Activated naive CD4-positive, alpha-beta T cell treated with anti-CD3 and anti-CD28 coated beads for 36 hours (primary cell): ENCODE measurements around the gene ZNF776. TPM values are rescaled to one million over a fixed set of nuclear protein-coding genes. Genes with fewer than 3 reads are reported as not detected.
A peak's percentile ranks its signal among the peaks of the same experiment; 100 is the strongest.
"Not testable (repeated sequence)": the region's sequence is repeated elsewhere in the genome, so short reads cannot be mapped to it uniquely, and the experiment has no call there.

Source experiments
- CTCF ChIA-PET: fragments of 350-600 bp; sonication (Branson Sonifier 250); formaldehyde crosslinking; loops from one replicate; lab custom pipeline; 2021; ENCODE audit warnings: antibody characterized with exemption; lab: Charles Lee
- DNase-seq: peaks from one replicate; pipeline ENCODE4 v3.0.0-alpha.2; 2020
- H3K27ac Mint-ChIP-seq: one replicate; pipeline ENCODE4 v1.8.0; 2021; ENCODE audit warnings: mild to moderate bottlenecking, mixed read lengths
- H3K27me3 Mint-ChIP-seq: one replicate; pipeline ENCODE4 v1.8.0; 2021; ENCODE audit warnings: low read depth, mixed read lengths
- H3K36me3 Mint-ChIP-seq: one replicate; pipeline ENCODE4 v1.8.0; 2021; ENCODE audit warnings: low read depth, mixed read lengths
- H3K4me1 Mint-ChIP-seq: one replicate; pipeline ENCODE4 v1.8.0; 2021; ENCODE audit warnings: low read depth, mixed read lengths
- H3K4me3 Mint-ChIP-seq: one replicate; pipeline ENCODE4 v1.8.0; 2021; ENCODE audit warnings: mild to moderate bottlenecking, moderate library complexity, mixed read lengths
- H3K9me3 Mint-ChIP-seq: one replicate; pipeline ENCODE4 v1.8.0; 2021; ENCODE audit warnings: mixed read lengths
- intact Hi-C: fragments of 100-400 bp; cut with micrococcal nuclease; formaldehyde crosslinking; loops from one replicate; pipeline ENCODE4 v1.15.1; 2023
- total RNA-seq, 2 experiments: library from RNA; stranded (reverse); gene quantifications; one replicate each; pipeline ENCODE4 v1.2.3, GENCODE V29; 2021

Gene ZNF776
- total RNA-seq, 2 experiments from 2014 or later, result 9.4 to 10.3 TPM

- CTCF ChIA-PET, result no interaction called here
- intact Hi-C loops, result no loop called here
- H3K27me3 Mint-ChIP-seq, result no peaks in the 10 kb centered on the region
- no peak for DNase-seq
- no peak overlapping the region for H3K27ac Mint-ChIP-seq
- H3K4me3 Mint-ChIP-seq, result no peak overlapping the region
- H3K9me3 Mint-ChIP-seq, result peaks cover 42% of the 10 kb centered on the region
- peaks cover 69% of the 10 kb centered on the region for H3K36me3 Mint-ChIP-seq
- H3K4me1 Mint-ChIP-seq, result no peaks in the 10 kb centered on the region
These were observed 40.3 kb downstream of the ZNF776 start for GRCh38 chr19:57786906-57787305.

GRCh38 chr19:57788114-57788692 is 41.6 kb downstream of the ZNF776 start:
- Mint-ChIP-seq H3K4me1 (no peaks in the 10 kb centered on the region), H3K4me3 (no peak overlapping the region), H3K27ac (no peak overlapping the region), H3K9me3 (peaks cover 42% of the 10 kb centered on the region), H3K36me3 (peaks cover 72% of the 10 kb centered on the region), H3K27me3 (no peaks in the 10 kb centered on the region)
- intact Hi-C loops, result no loop called here
- DNase-seq, result no peak
- CTCF ChIA-PET, result no interaction called here

DNA sequence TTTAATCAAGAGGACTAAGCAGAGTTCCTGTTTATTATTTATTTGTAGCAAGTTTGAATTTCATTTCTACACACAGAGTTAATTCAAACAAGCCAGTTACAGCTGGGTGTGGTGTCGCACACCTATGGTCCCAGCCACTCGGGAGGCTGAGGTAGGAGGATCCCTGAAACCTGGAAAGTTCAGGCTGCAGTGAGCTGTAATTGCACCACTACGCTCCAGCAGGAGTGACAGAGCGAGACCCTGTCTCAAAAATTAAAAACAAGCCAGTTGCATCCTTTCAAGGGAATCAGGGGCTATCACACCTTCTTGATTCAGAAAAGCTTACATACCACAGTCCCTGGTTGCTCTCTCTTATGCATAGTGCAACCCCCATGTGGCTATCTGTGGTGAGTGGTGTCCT is 42.7 kb downstream of the ZNF776 start:
- intact Hi-C loops, result no loop called here
- H3K9me3 Mint-ChIP-seq, result peaks cover 42% of the 10 kb centered on the region
- H3K27ac Mint-ChIP-seq, result no peak overlapping the region
- no peak for DNase-seq
- no peaks in the 10 kb centered on the region for H3K27me3 Mint-ChIP-seq
- peaks cover 78% of the 10 kb centered on the region for H3K36me3 Mint-ChIP-seq
- H3K4me1 Mint-ChIP-seq, result no peaks in the 10 kb centered on the region
- H3K4me3 Mint-ChIP-seq, result no peak overlapping the region
- CTCF ChIA-PET, result no interaction called here

DNA sequence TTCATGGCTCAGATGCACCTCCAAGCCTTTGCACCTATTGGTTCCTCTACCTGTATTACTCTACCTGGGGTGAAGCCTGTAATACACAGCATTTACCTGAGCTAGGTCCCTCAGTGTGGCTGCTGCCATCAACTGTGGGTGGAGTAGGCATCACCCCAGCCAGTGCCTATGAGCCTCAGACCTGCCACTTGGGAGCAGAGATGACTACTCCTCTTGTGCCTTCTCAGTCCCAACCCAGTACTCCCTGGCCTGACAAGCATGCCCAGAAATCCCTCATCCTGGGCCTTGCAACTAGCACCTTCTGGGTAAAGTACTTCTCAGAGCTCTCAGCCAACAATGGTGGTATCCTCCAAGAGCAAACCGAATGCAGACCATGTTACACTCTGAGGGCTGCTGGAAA is 50.0 kb downstream of the ZNF776 start:
- H3K36me3 Mint-ChIP-seq, result peaks cover 53% of the 10 kb centered on the region
- H3K27ac Mint-ChIP-seq, DNase-seq, H3K9me3 Mint-ChIP-seq, H3K4me1 Mint-ChIP-seq, H3K4me3 Mint-ChIP-seq, intact Hi-C loops, CTCF ChIA-PET, H3K27me3 Mint-ChIP-seq: not testable (repeated sequence)

DNA sequence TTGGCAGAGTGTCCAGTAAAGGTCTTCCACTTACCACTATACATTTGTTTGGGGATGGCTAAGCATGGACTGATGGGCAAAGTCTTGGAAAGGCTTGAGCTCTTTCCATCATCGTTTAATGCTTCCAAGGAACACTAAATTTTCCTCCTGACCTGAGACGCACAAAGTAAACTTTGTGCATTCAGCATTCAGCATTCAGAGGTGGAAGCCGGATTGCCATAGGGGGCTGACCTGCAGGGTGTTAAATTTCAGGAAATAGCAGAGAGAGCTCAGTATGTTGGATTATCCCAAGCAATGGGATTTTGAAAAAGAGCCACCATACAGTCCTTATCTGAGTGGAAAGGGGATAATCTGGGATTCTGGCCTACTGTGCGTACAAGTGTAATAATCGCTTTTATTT is 54.1 kb downstream of the ZNF776 start:
- peaks cover 18% of the 10 kb centered on the region for H3K4me1 Mint-ChIP-seq
- H3K4me3 Mint-ChIP-seq, result no peak overlapping the region
- no peaks in the 10 kb centered on the region for H3K27me3 Mint-ChIP-seq
- no peak for DNase-seq
- no peak overlapping the region for H3K27ac Mint-ChIP-seq
- peaks cover 38% of the 10 kb centered on the region for H3K36me3 Mint-ChIP-seq
- intact Hi-C loops, result no loop called here
- H3K9me3 Mint-ChIP-seq, result peaks cover 2% of the 10 kb centered on the region
- CTCF ChIA-PET, result no interaction called here

- Mint-ChIP-seq H3K4me3 (no peak overlapping the region), H3K4me1 (peaks cover 21% of the 10 kb centered on the region), H3K27me3 (no peaks in the 10 kb centered on the region), H3K36me3 (peaks cover 40% of the 10 kb centered on the region), H3K27ac (no peak overlapping the region), H3K9me3 (peaks cover 2% of the 10 kb centered on the region)
- intact Hi-C loops, result no loop called here
- DNase-seq, result no peak
- CTCF ChIA-PET, result interaction anchor here (0.6 kb wide), 1 partner anchor 65 kb away, joined by 3 read pairs; no protein-coding TSS in a partner anchor
These were observed 55.7 kb downstream of the ZNF776 start for GRCh38 chr19:57802269-57802668.

GRCh38 chr19:57803265-57803593 is 56.6 kb downstream of the ZNF776 start:
- H3K4me3 Mint-ChIP-seq, result peak overlapping the region; percentile 70
- H3K27me3 Mint-ChIP-seq, result no peaks in the 10 kb centered on the region
- CTCF ChIA-PET, result no interaction called here
- H3K4me1 Mint-ChIP-seq, result peaks cover 21% of the 10 kb centered on the region
- H3K36me3 Mint-ChIP-seq, result peaks cover 46% of the 10 kb centered on the region
- intact Hi-C loops, result no loop called here
- peaks cover 2% of the 10 kb centered on the region for H3K9me3 Mint-ChIP-seq
- H3K27ac Mint-ChIP-seq, result peak overlapping the region; percentile 59
- DNase-seq, result no peak

- DNase-seq, result peak; percentile 34
- Mint-ChIP-seq H3K4me3 (peak overlapping the region; percentile 70), H3K4me1 (peaks cover 21% of the 10 kb centered on the region), H3K27me3 (no peaks in the 10 kb centered on the region), H3K27ac (peak overlapping the region; percentile 59), H3K9me3 (peaks cover 2% of the 10 kb centered on the region), H3K36me3 (peaks cover 50% of the 10 kb centered on the region)
- intact Hi-C loops, result no loop called here
- CTCF ChIA-PET, result interaction anchor here (0.6 kb wide), 1 partner anchor 500 kb away, joined by 3 read pairs; no protein-coding TSS in a partner anchor
These were observed 57.1 kb downstream of the ZNF776 start for GRCh38 chr19:57803594-57804325.

DNA sequence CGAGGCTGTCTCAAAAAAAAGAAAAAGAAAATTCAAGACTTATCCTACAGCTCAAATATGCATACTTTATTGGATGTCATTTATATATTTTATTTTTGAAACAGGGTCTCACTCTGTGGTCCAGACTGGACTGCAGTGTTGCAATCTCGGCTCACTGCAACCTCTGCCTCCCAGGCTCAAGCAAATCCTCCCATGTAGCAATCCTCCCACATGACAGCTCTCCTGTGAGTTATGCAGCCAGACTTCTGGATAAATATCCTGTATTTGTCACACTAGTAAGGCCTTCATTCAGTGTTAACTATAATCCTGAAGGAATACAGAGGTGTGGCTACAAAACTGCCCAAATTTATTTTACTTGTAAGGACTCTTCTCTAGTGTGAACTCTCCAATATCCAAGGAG is 60.9 kb downstream of the ZNF776 start:
- no peaks in the 10 kb centered on the region for H3K9me3 Mint-ChIP-seq
- H3K27me3 Mint-ChIP-seq, result no peaks in the 10 kb centered on the region
- intact Hi-C loops, result no loop called here
- DNase-seq, result no peak
- peaks cover 30% of the 10 kb centered on the region for H3K4me1 Mint-ChIP-seq
- H3K27ac Mint-ChIP-seq, result no peak overlapping the region
- peaks cover 49% of the 10 kb centered on the region for H3K36me3 Mint-ChIP-seq
- no peak overlapping the region for H3K4me3 Mint-ChIP-seq
- CTCF ChIA-PET, result interaction anchor here (0.7 kb wide), 1 partner anchor 45 kb away, joined by 3 read pairs; no protein-coding TSS in a partner anchor

Other genes with a start within 250 kb of the ZNF776 start
- gene ZNF773, start 246.9 kb upstream of the ZNF776 start, total RNA-seq, result 1 to 10 TPM; 4.2 to 5.0 TPM
- gene ZNF549, start 219.5 kb upstream of the ZNF776 start, total RNA-seq, result 1 to 10 TPM; 1.8 TPM
- 1 to 10 TPM; 6.6 to 9.3 TPM for gene ZNF550, start 187.0 kb upstream of the ZNF776 start, total RNA-seq
- 1 to 10 TPM; 1.5 to 2.0 TPM for gene ZNF416, start 167.9 kb upstream of the ZNF776 start, total RNA-seq
- gene ZIK1, start 162.7 kb upstream of the ZNF776 start, total RNA-seq, result 1 to 10 TPM; 3.3 to 3.6 TPM
- gene ZNF530, start 146.9 kb upstream of the ZNF776 start, total RNA-seq, result 1 to 10 TPM; 4.0 to 4.4 TPM
- 1 to 10 TPM; 6.9 to 7.0 TPM for gene ZNF134, start 132.6 kb upstream of the ZNF776 start, total RNA-seq
- 1 to 10 TPM; 5.2 to 5.7 TPM for gene ZNF211, start 113.6 kb upstream of the ZNF776 start, total RNA-seq
- gene ZSCAN4, start 77.9 kb upstream of the ZNF776 start, total RNA-seq, result not detected
- gene ZNF551, start 64.8 kb upstream of the ZNF776 start, total RNA-seq, result 1 to 10 TPM; 4.7 to 6.0 TPM
- under 1 TPM; 0.64 to 0.69 TPM for gene ZNF154, start 37.6 kb upstream of the ZNF776 start, total RNA-seq
- gene ZNF671, start 19.2 kb upstream of the ZNF776 start, total RNA-seq, result 1 to 10 TPM; 7.1 to 7.2 TPM
- 10 to 100 TPM; 14.5 to 14.9 TPM for gene ZNF586, start 22.9 kb downstream of the ZNF776 start, total RNA-seq
- 1 to 10 TPM; 3.9 to 4.4 TPM for gene ZNF552, start 68.1 kb downstream of the ZNF776 start, total RNA-seq
- 1 to 10 TPM; 8.7 to 9.2 TPM for gene ZNF587B, start 83.5 kb downstream of the ZNF776 start, total RNA-seq
- 10 to 100 TPM; 17.5 to 20.2 TPM for gene ZNF587, start 103.0 kb downstream of the ZNF776 start, total RNA-seq
- gene ZNF814, start 142.2 kb downstream of the ZNF776 start, total RNA-seq, result 10 to 100 TPM; 12.7 to 13.3 TPM
- gene ZNF417, start 169.8 kb downstream of the ZNF776 start, total RNA-seq, result 1 to 10 TPM; 7.8 to 8.3 TPM
- 1 to 10 TPM; 2.9 to 3.6 TPM for gene ZNF418, start 188.6 kb downstream of the ZNF776 start, total RNA-seq
- gene ZNF256, start 200.9 kb downstream of the ZNF776 start, total RNA-seq, result 1 to 10 TPM; 4.4 to 4.7 TPM
- gene C19orf18, start 227.7 kb downstream of the ZNF776 start, total RNA-seq, result under 1 TPM in 1 of 2 experiments, not detected in 1; 0.31 TPM